HG02870 (cell line): ENCODE results near the gene MDFIC.

Experiments used
- ATAC-seq: cut with Tn5 transposase; IDR thresholded peaks from one replicate; pipeline ENCODE4 v1.9.1; 2021; ENCODE audit warnings: mild to moderate bottlenecking, moderate library complexity; ENCODE audit not compliant: unreplicated experiment

The MDFIC gene

GRCh38 chr7:114988026-114988425 lies 66.1 kb downstream of the MDFIC start:
- no peak for ATAC-seq

GRCh38 chr7:114988755-114989375 lies 67.0 kb downstream of the MDFIC start:
- ATAC-seq, result no peak

GRCh38 chr7:114989531-114989930 lies 67.6 kb downstream of the MDFIC start:
- ATAC-seq, result no peak

GRCh38 chr7:114997487-114998404 lies 75.9 kb downstream of the MDFIC start:
- ATAC-seq, result no peak

GRCh38 chr7:115004121-115004520 lies 82.2 kb downstream of the MDFIC start:
- ATAC-seq, result no peak

GRCh38 chr7:115005251-115005650 lies 83.4 kb downstream of the MDFIC start:
- ATAC-seq, result no peak

GRCh38 chr7:115005953-115006352 lies 84.1 kb downstream of the MDFIC start:
- ATAC-seq, result no peak

GRCh38 chr7:115007751-115008150 lies 85.9 kb downstream of the MDFIC start:
- ATAC-seq, result no peak

GRCh38 chr7:115008465-115009114 lies 86.7 kb downstream of the MDFIC start:
- peak; percentile 52 for ATAC-seq

GRCh38 chr7:115009139-115009538 lies 87.2 kb downstream of the MDFIC start:
- peak; percentile 64 for ATAC-seq

GRCh38 chr7:115009736-115010440 lies 88.0 kb downstream of the MDFIC start:
- ATAC-seq, result no peak

- no peak for ATAC-seq
These were observed 88.5 kb downstream of the MDFIC start for GRCh38 chr7:115010441-115010820.

- no peak for ATAC-seq
These were observed 92.0 kb downstream of the MDFIC start for GRCh38 chr7:115013886-115014285.

- ATAC-seq, result no peak
These were observed 92.9 kb downstream of the MDFIC start for GRCh38 chr7:115014794-115015193.

GRCh38 chr7:115015619-115016018 lies 93.7 kb downstream of the MDFIC start:
- ATAC-seq, result no peak

- ATAC-seq, result no peak
These were observed 98.2 kb downstream of the MDFIC start for GRCh38 chr7:115019882-115020605.

GRCh38 chr7:115023219-115023618 lies 101.3 kb downstream of the MDFIC start:
- no peak for ATAC-seq

GRCh38 chr7:115024276-115024675 lies 102.4 kb downstream of the MDFIC start:
- no peak for ATAC-seq

GRCh38 chr7:115032715-115033703 lies 111.1 kb downstream of the MDFIC start:
- no peak for ATAC-seq
